ENCODE results near the gene FAM124B.

Gene FAM124B

GRCh38 chr2:224393157-224393872 is 8.6 kb downstream of the FAM124B start:
- Histone ChIP-seq H4K20me1 (ENCODE audit: insufficient read depth, low read length) (no peaks in the 10 kb centered on the region), H3K36me3 (ENCODE audit: insufficient read depth, low read length) (no peaks in the 10 kb centered on the region), H3K9me2 (ENCODE audit: low read depth, low read length) (no peaks in the 10 kb centered on the region), H3K27ac (ENCODE audit: low read depth, low read length, poor library complexity, severe bottlenecking) (no peak overlapping the region), H3K4me3 (ENCODE audit: low read depth, low read length, poor library complexity, severe bottlenecking) (no peak overlapping the region), H3K4me2 (ENCODE audit: low read length) (no peak overlapping the region), H3K9ac (ENCODE audit: low read length) (no peak overlapping the region), H3F3A (ENCODE audit: insufficient read depth, low read length) (no peaks in the 10 kb centered on the region), H3K27me3 (ENCODE audit: insufficient read depth, low read length) (no peaks in the 10 kb centered on the region), H3K9me3 (ENCODE audit: low read length) (no peaks in the 10 kb centered on the region), H3K4me1 (ENCODE audit: insufficient read depth, low read length, severe bottlenecking) (no peaks in the 10 kb centered on the region), H2AFZ (ENCODE audit: low read length) (no peak overlapping the region), H3K79me2 (ENCODE audit: insufficient read depth, low read length) (no peaks in the 10 kb centered on the region)
- no peak for TF ChIP-seq CTCF (IDR thresholded peaks at IDR 0.05; ENCODE audit: low read length)
- TF ChIP-seq EZH2 (IDR thresholded peaks at IDR 0.05; ENCODE audit: borderline replicate concordance, low read length) = no peak

- no peaks in the 10 kb centered on the region for H3K9me3 ChIP-seq (ENCODE audit: low read length)
- H3K4me2 ChIP-seq (ENCODE audit: low read length) = no peak overlapping the region
- no peaks in the 10 kb centered on the region for H3K36me3 ChIP-seq (ENCODE audit: insufficient read depth, low read length)
- H3K4me1 ChIP-seq (ENCODE audit: insufficient read depth, low read length, severe bottlenecking) = no peaks in the 10 kb centered on the region
- no peak overlapping the region for H3K9ac ChIP-seq (ENCODE audit: low read length)
- no peaks in the 10 kb centered on the region for H3K9me2 ChIP-seq (ENCODE audit: low read depth, low read length)
- H3K27ac ChIP-seq (ENCODE audit: low read depth, low read length, poor library complexity, severe bottlenecking) = no peak overlapping the region
- H3K4me3 ChIP-seq (ENCODE audit: low read depth, low read length, poor library complexity, severe bottlenecking) = no peak overlapping the region
- TF ChIP-seq CTCF (IDR thresholded peaks at IDR 0.05; ENCODE audit: low read length) = no peak
- TF ChIP-seq EZH2 (IDR thresholded peaks at IDR 0.05; ENCODE audit: borderline replicate concordance, low read length) = no peak
- H3K27me3 ChIP-seq (ENCODE audit: insufficient read depth, low read length) = no peaks in the 10 kb centered on the region
- H3F3A ChIP-seq (ENCODE audit: insufficient read depth, low read length) = no peaks in the 10 kb centered on the region
- no peaks in the 10 kb centered on the region for H3K79me2 ChIP-seq (ENCODE audit: insufficient read depth, low read length)
- no peaks in the 10 kb centered on the region for H4K20me1 ChIP-seq (ENCODE audit: insufficient read depth, low read length)
- no peak overlapping the region for H2AFZ ChIP-seq (ENCODE audit: low read length)
These were observed 9.4 kb downstream of the FAM124B start for GRCh38 chr2:224392545-224392944.

- no peaks in the 10 kb centered on the region for H3F3A ChIP-seq (ENCODE audit: insufficient read depth, low read length)
- no peaks in the 10 kb centered on the region for H3K4me1 ChIP-seq (ENCODE audit: insufficient read depth, low read length, severe bottlenecking)
- no peak overlapping the region for H2AFZ ChIP-seq (ENCODE audit: low read length)
- H3K9me3 ChIP-seq (ENCODE audit: low read length) = no peaks in the 10 kb centered on the region
- H3K79me2 ChIP-seq (ENCODE audit: insufficient read depth, low read length) = no peaks in the 10 kb centered on the region
- H3K4me2 ChIP-seq (ENCODE audit: low read length) = no peak overlapping the region
- H4K20me1 ChIP-seq (ENCODE audit: insufficient read depth, low read length) = no peaks in the 10 kb centered on the region
- H3K9me2 ChIP-seq (ENCODE audit: low read depth, low read length) = no peaks in the 10 kb centered on the region
- no peaks in the 10 kb centered on the region for H3K27me3 ChIP-seq (ENCODE audit: insufficient read depth, low read length)
- TF ChIP-seq EZH2 (IDR thresholded peaks at IDR 0.05; ENCODE audit: borderline replicate concordance, low read length) (no peak), CTCF (IDR thresholded peaks at IDR 0.05; ENCODE audit: low read length) (no peak)
- no peak overlapping the region for H3K27ac ChIP-seq (ENCODE audit: low read depth, low read length, poor library complexity, severe bottlenecking)
- no peak overlapping the region for H3K4me3 ChIP-seq (ENCODE audit: low read depth, low read length, poor library complexity, severe bottlenecking)
- H3K36me3 ChIP-seq (ENCODE audit: insufficient read depth, low read length) = no peaks in the 10 kb centered on the region
- H3K9ac ChIP-seq (ENCODE audit: low read length) = no peak overlapping the region
These were observed 12.6 kb downstream of the FAM124B start for GRCh38 chr2:224389317-224389716.

Measured in OCI-LY1 (cell line).